Liver (tissue), 9 donors: Measurements from ENCODE around the gene IKZF4. TPM values are rescaled to one million over a fixed set of nuclear protein-coding genes. Genes with fewer than 3 reads are reported as not detected.
A peak's percentile ranks its signal among the peaks of the same experiment; 100 is the strongest.

Source experiments
- DNase-seq: peaks from one replicate; pipeline ENCODE4 v3.0.0-alpha.2; 2017; ENCODE audit warnings: low spot score
- H3K27ac ChIP-seq, 2 donors: one replicate each; pipeline ENCODE4 v1.7.0; 2013; ENCODE audit warnings: inconsistent platforms in 2 of 2, low read length in 2 of 2, control low read depth in 1 of 2, low read depth in 1 of 2, mild to moderate bottlenecking in 1 of 2
- H3K27me3 ChIP-seq, 4 donors: one replicate each; pipeline versions ENCODE4 v1.6.1 to v1.7.0; 2013; ENCODE audit warnings: low read length in 3 of 4, inconsistent platforms in 1 of 4, mild to moderate bottlenecking in 1 of 4, moderate library complexity in 1 of 4; ENCODE audit not compliant: control insufficient read depth in 4 of 4, insufficient read depth in 4 of 4
- H3K36me3 ChIP-seq, 4 donors: one replicate each; pipeline versions ENCODE4 v1.6.1 to v1.7.0; 2013; ENCODE audit warnings: low read length in 3 of 4, mild to moderate bottlenecking in 3 of 4, low read depth in 1 of 4, moderate library complexity in 1 of 4; ENCODE audit not compliant: control insufficient read depth in 4 of 4, insufficient read depth in 3 of 4
- H3K4me1 ChIP-seq, 4 donors: one replicate each; pipeline versions ENCODE4 v1.6.1 to v1.7.0; 2013; ENCODE audit warnings: low read length in 3 of 4, mild to moderate bottlenecking in 3 of 4, moderate library complexity in 1 of 4; ENCODE audit not compliant: control insufficient read depth in 4 of 4, insufficient read depth in 4 of 4
- H3K4me3 ChIP-seq, 3 donors: one replicate each; pipeline versions ENCODE4 v1.6.1 to v1.7.0; 2013; ENCODE audit warnings: low read length in 3 of 3, control low read depth in 1 of 3, low read depth in 1 of 3, mild to moderate bottlenecking in 1 of 3
- H3K9ac ChIP-seq, 2 donors: one replicate each; pipeline ENCODE4 v1.7.0; 2013; ENCODE audit warnings: low read length in 2 of 2, mild to moderate bottlenecking in 2 of 2, moderate library complexity in 2 of 2, control low read depth in 1 of 2, low read depth in 1 of 2
- H3K9me3 ChIP-seq, 4 donors: one replicate each; pipeline versions ENCODE4 v1.6.1 to v1.7.0; 2013; ENCODE audit warnings: low read length in 3 of 4; ENCODE audit not compliant: control insufficient read depth in 4 of 4
- ATF3 ChIP-seq: IDR thresholded peaks from 2 replicates; pipeline ENCODE4 v1.6.1; 2016; ENCODE audit warnings: antibody characterized with exemption
- CTCF ChIP-seq: fragments of 150-350 bp; IDR thresholded peaks from 2 replicates; pipeline ENCODE4 v1.5.1; 2017; ENCODE audit warnings: improper control_type of control experiment, low read depth, low read length; ENCODE audit not compliant: missing input control
- EGR1 ChIP-seq, 2 donors: IDR thresholded peaks; 2 replicates each; pipeline ENCODE4 v1.6.1; 2016 to 2018; ENCODE audit warnings: antibody characterized with exemption in 2 of 2, low read depth in 2 of 2
- FOXA1 ChIP-seq: IDR thresholded peaks from 2 replicates; pipeline ENCODE4 v1.6.1; 2016; ENCODE audit warnings: antibody characterized with exemption
- FOXA2 ChIP-seq: IDR thresholded peaks from 2 replicates; pipeline ENCODE4 v1.6.1; 2016; ENCODE audit warnings: antibody characterized with exemption
- HNF4A ChIP-seq, 2 donors: conservative IDR thresholded peaks; 2 replicates each; pipeline ENCODE4 v1.6.1; 2016; ENCODE audit warnings: antibody characterized with exemption in 2 of 2, mild to moderate bottlenecking in 2 of 2
- HNF4G ChIP-seq: IDR thresholded peaks from 2 replicates; pipeline ENCODE4 v1.6.1; 2016; ENCODE audit warnings: antibody characterized with exemption
- JUND ChIP-seq, 2 donors: IDR thresholded peaks; 2 replicates each; pipeline ENCODE4 v1.6.1; 2016; ENCODE audit warnings: antibody characterized with exemption in 2 of 2
- TAF1 ChIP-seq: conservative IDR thresholded peaks from 2 replicates; pipeline ENCODE4 v1.6.1; 2016; ENCODE audit warnings: antibody characterized with exemption, mild to moderate bottlenecking
- YY1 ChIP-seq: IDR thresholded peaks from 2 replicates; pipeline ENCODE4 v1.6.1; 2016; ENCODE audit warnings: antibody characterized with exemption, mild to moderate bottlenecking
- WGBS: extraction: QIAGEN DNeasy Blood & Tissue Kit; methylation state at CpG from one replicate; pipeline ENCODE4 v1.1.7; 2013; 5-methylcytosine and 5-hydroxymethylcytosine counted together
- polyA plus RNA-seq, 2 donors: library from polyadenylated mRNA; stranded (reverse) in 1 of 2; unstranded in 1 of 2; fragments of 200-250 nt in 1 of 2; fragments of >200 nt in 1 of 2; fragmentation: Nextera tagmentation in 1 of 2; extraction: Ambion mirVana in 1 of 2; gene quantifications; one replicate each; pipeline versions ENCODE4 v1.2.1 to v1.2.3, GENCODE V29; 2013 to 2015
- total RNA-seq, 2 donors: library from RNA; depleted of rRNA; stranded (reverse); fragments of >200 nt; gene quantifications; one replicate each; pipeline ENCODE4 v1.2.3, GENCODE V29; 2014
- donor health status: healthy.
- donor health status: healthy.
- donor health status: healthy.
- donor health status: healthy.
- donor health status: healthy.

The IKZF4 gene
- total and polyA plus RNA-seq, 4 donors = 0.47 to 1.9 (median 0.75) TPM

GRCh38 chr12:56031987-56032386, 11.1 kb downstream of the IKZF4 start:
- H3K27ac ChIP-seq = no peak overlapping the region
- TF ChIP-seq CTCF = no peak
- TF ChIP-seq HNF4A (conservative IDR thresholded peaks at IDR 0.05) = no peak
- TF ChIP-seq FOXA2 = no peak
- TF ChIP-seq FOXA1 = no peak
- TF ChIP-seq YY1 = no peak
- no peak for TF ChIP-seq ATF3
- TF ChIP-seq EGR1 (IDR thresholded peaks at IDR 0.05; ENCODE audit: low read depth in 2 of 2) = no peak
- H3K36me3 ChIP-seq = peaks cover 0 to 12% (median 1%) of the 10 kb centered on the region in 4 donors
- no peak for DNase-seq
- H3K4me3 ChIP-seq = no peak overlapping the region
- no peak overlapping the region for H3K9ac ChIP-seq
- H3K4me1 ChIP-seq = peaks cover 0 to 27% (median 21%) of the 10 kb centered on the region in 4 donors
- H3K27me3 ChIP-seq = no peaks in the 10 kb centered on the region
- WGBS = 87% methylated on average over 1 of the region's 1 CpG
- H3K9me3 ChIP-seq = no peaks in the 10 kb centered on the region

- no peak for DNase-seq
- Histone ChIP-seq H3K27ac (no peak overlapping the region), H3K4me1 (peaks cover 2 to 30% (median 24%) of the 10 kb centered on the region in 4 donors), H3K9me3 (no peaks in the 10 kb centered on the region), H3K9ac (no peak overlapping the region), H3K36me3 (peaks cover 0 to 12% (median 1%) of the 10 kb centered on the region in 4 donors), H3K4me3 (no peak overlapping the region), H3K27me3 (no peaks in the 10 kb centered on the region)
- TF ChIP-seq EGR1 (IDR thresholded peaks at IDR 0.05; ENCODE audit: low read depth in 2 of 2) = no peak
- WGBS = 90% methylated on average over 21 of the region's 21 CpGs
Observed at GRCh38 chr12:56034586-56035332, 13.9 kb downstream of the IKZF4 start.

- peaks cover 2 to 35% (median 29%) of the 10 kb centered on the region in 4 donors for H3K4me1 ChIP-seq
- peaks cover 0 to 12% (median 1%) of the 10 kb centered on the region in 4 donors for H3K36me3 ChIP-seq
- H3K27me3 ChIP-seq = no peaks in the 10 kb centered on the region
- H3K4me3 ChIP-seq = no peak overlapping the region
- H3K27ac ChIP-seq = peak overlapping the region in 1 of 2 donors; percentile 49
- no peak overlapping the region for H3K9ac ChIP-seq
- DNase-seq = no peak
- no peaks in the 10 kb centered on the region for H3K9me3 ChIP-seq
- TF ChIP-seq HNF4G (no peak), YY1 (no peak), JUND (IDR thresholded peaks at IDR 0.05) (no peak), TAF1 (no peak), ATF3 (no peak)
- 71% methylated on average over 2 of the region's 2 CpGs for WGBS
Observed at GRCh38 chr12:56037161-56037560, 16.3 kb downstream of the IKZF4 start.
